Measurements from ENCODE around the gene LAMP2. TPM values are rescaled to one million over a fixed set of nuclear protein-coding genes. Genes with fewer than 3 reads are reported as not detected.
"Not testable (repeated sequence)": the region's sequence is repeated elsewhere in the genome, so short reads cannot be mapped to it uniquely, and the experiment has no call there.

LAMP2 gene
- total RNA-seq, 1 experiment from 2014 or later: 119 TPM

- no peaks in the 10 kb centered on the region for H3K4me1 ChIP-seq
- Mint-ChIP-seq H3K36me3 (ENCODE audit: insufficient read depth, unreplicated experiment) (no peaks in the 10 kb centered on the region), H3K4me3 (ENCODE audit: unreplicated experiment) (no peak overlapping the region), H3K4me1 (ENCODE audit: low read depth, unreplicated experiment) (no peaks in the 10 kb centered on the region), H3K27ac (ENCODE audit: unreplicated experiment) (no peak overlapping the region), H3K27me3 (ENCODE audit: insufficient read depth, unreplicated experiment) (peaks cover 4% of the 10 kb centered on the region), H3K9me3 (ENCODE audit: unreplicated experiment) (no peaks in the 10 kb centered on the region)
- TF ChIP-seq CTCF (IDR thresholded peaks at IDR 0.05; ENCODE audit: insufficient read depth in 1 of 2, low read depth in 1 of 2, low read length in 1 of 2, severe bottlenecking in 1 of 2, unreplicated experiment in 1 of 2): no peak
- H3K27me3 ChIP-seq (replicated peaks; ENCODE audit: control insufficient read depth, insufficient read depth, low read length): no peaks in the 10 kb centered on the region
- CTCF ChIA-PET: no interaction called here
- no TSS peak for BruUV-seq (replicated peaks)
- intact Hi-C loops (cut with micrococcal nuclease; ENCODE audit: unreplicated experiment): no loop called here
- no peaks in the 10 kb centered on the region for H3K9me3 ChIP-seq
- POLR2A ChIA-PET: no interaction called here
- no peaks in the 10 kb centered on the region for H3K36me3 ChIP-seq (ENCODE audit: control insufficient read depth, insufficient read depth, low read length)
- DNase-seq: no peak
- no peak overlapping the region for H3K4me3 ChIP-seq (ENCODE audit: low read depth, low read length)
Observed at GRCh38 chrX:120476714-120477113, 7.6 kb upstream of the LAMP2 start.

DNA sequence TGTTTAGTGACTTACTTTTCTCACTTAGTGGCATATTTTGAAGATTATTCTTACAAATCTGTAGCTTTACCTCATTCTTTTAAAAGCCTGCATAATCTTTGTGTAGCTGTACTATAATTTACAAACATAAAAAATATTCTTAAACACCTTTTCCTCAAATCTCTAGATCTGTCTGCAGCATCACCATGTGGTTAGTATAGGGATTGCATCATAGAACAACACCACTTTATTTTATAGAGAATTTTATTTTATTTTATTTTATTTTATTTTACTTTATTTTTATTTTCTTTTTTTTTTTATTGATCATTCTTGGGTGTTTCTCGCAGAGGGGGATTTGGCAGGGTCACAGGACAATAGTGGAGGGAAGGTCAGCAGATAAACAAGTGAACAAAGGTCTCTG is 6.4 kb upstream of the LAMP2 start:
- H3K27me3 Mint-ChIP-seq (ENCODE audit: insufficient read depth, unreplicated experiment); H3K36me3 Mint-ChIP-seq (ENCODE audit: insufficient read depth, unreplicated experiment); H3K27me3 ChIP-seq (replicated peaks; ENCODE audit: control insufficient read depth, insufficient read depth, low read length); POLR2A ChIA-PET; H3K4me1 ChIP-seq; H3K36me3 ChIP-seq (ENCODE audit: control insufficient read depth, insufficient read depth, low read length); H3K27ac Mint-ChIP-seq (ENCODE audit: unreplicated experiment); H3K9me3 Mint-ChIP-seq (ENCODE audit: unreplicated experiment); DNase-seq; H3K4me3 Mint-ChIP-seq (ENCODE audit: unreplicated experiment); BruUV-seq (replicated peaks); H3K4me3 ChIP-seq (ENCODE audit: low read depth, low read length); H3K4me1 Mint-ChIP-seq (ENCODE audit: low read depth, unreplicated experiment); H3K9me3 ChIP-seq: not testable (repeated sequence)
- intact Hi-C loops (cut with micrococcal nuclease; ENCODE audit: unreplicated experiment): loop anchor here (1.0 kb wide), 1 partner anchor 95 kb away; no protein-coding TSS in a partner anchor
- CTCF ChIA-PET: interaction anchor here (1.2 kb wide), 1 partner anchor 23 kb away, joined by 4 read pairs; no protein-coding TSS in a partner anchor
- TF ChIP-seq CTCF (IDR thresholded peaks at IDR 0.05; ENCODE audit: insufficient read depth in 1 of 2, low read depth in 1 of 2, low read length in 1 of 2, severe bottlenecking in 1 of 2, unreplicated experiment in 1 of 2): peak; percentile 27 to 50

DNA sequence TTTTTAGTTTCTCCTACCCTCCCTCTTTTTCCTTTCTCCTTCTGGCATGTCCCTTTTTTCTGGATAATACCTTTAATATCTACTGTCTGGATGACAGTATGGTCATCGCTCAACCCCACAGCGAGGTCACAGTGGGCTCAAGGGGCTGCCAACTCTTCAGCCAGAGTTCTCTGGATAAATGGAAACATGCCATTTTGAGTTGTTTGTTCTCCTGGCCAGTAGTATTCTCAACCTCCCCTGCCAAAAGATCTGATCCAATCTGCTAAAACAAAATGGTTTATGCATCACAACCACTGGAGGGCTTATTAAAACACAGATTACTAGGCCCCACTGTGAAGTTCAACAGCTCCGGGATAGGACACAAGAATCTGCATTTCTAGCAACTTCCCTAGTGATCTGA is 5.0 kb upstream of the LAMP2 start:
- H3K4me3 ChIP-seq (ENCODE audit: low read depth, low read length): no peak overlapping the region
- DNase-seq: no peak
- H3K9me3 Mint-ChIP-seq (ENCODE audit: unreplicated experiment): no peaks in the 10 kb centered on the region
- H3K9me3 ChIP-seq: no peaks in the 10 kb centered on the region
- no peaks in the 10 kb centered on the region for H3K4me1 ChIP-seq
- intact Hi-C loops (cut with micrococcal nuclease; ENCODE audit: unreplicated experiment): no loop called here
- POLR2A ChIA-PET: no interaction called here
- no peak overlapping the region for H3K4me3 Mint-ChIP-seq (ENCODE audit: unreplicated experiment)
- H3K36me3 Mint-ChIP-seq (ENCODE audit: insufficient read depth, unreplicated experiment): peaks cover 1% of the 10 kb centered on the region
- no peaks in the 10 kb centered on the region for H3K36me3 ChIP-seq (ENCODE audit: control insufficient read depth, insufficient read depth, low read length)
- no peak for TF ChIP-seq CTCF (IDR thresholded peaks at IDR 0.05; ENCODE audit: insufficient read depth in 1 of 2, low read depth in 1 of 2, low read length in 1 of 2, severe bottlenecking in 1 of 2, unreplicated experiment in 1 of 2)
- no peak overlapping the region for H3K27ac Mint-ChIP-seq (ENCODE audit: unreplicated experiment)
- CTCF ChIA-PET: no interaction called here
- no peaks in the 10 kb centered on the region for H3K4me1 Mint-ChIP-seq (ENCODE audit: low read depth, unreplicated experiment)
- no TSS peak for BruUV-seq (replicated peaks)
- peaks cover 4% of the 10 kb centered on the region for H3K27me3 Mint-ChIP-seq (ENCODE audit: insufficient read depth, unreplicated experiment)
- no peaks in the 10 kb centered on the region for H3K27me3 ChIP-seq (replicated peaks; ENCODE audit: control insufficient read depth, insufficient read depth, low read length)

GRCh38 chrX:120469657-120470056 is 561 bp upstream of the LAMP2 start:
- H3K27me3 Mint-ChIP-seq (ENCODE audit: insufficient read depth, unreplicated experiment); H3K9me3 Mint-ChIP-seq (ENCODE audit: unreplicated experiment); DNase-seq; H3K9me3 ChIP-seq; H3K27me3 ChIP-seq (replicated peaks; ENCODE audit: control insufficient read depth, insufficient read depth, low read length); H3K27ac Mint-ChIP-seq (ENCODE audit: unreplicated experiment); H3K4me1 ChIP-seq; H3K4me1 Mint-ChIP-seq (ENCODE audit: low read depth, unreplicated experiment); H3K4me3 ChIP-seq (ENCODE audit: low read depth, low read length); BruUV-seq (replicated peaks); H3K36me3 ChIP-seq (ENCODE audit: control insufficient read depth, insufficient read depth, low read length): not testable (repeated sequence)
- intact Hi-C loops (cut with micrococcal nuclease; ENCODE audit: unreplicated experiment): loop anchor here (1.0 to 5.0 kb wide), 3 partner anchors 16 to 217 kb away; partner anchors contain the start of gene ZBTB33
- ChIA-PET CTCF (interaction anchor here (1.8 kb wide), 1 partner anchor 16 kb away, joined by 6 read pairs; no protein-coding TSS in a partner anchor), POLR2A (interaction anchor here (1.8 kb wide), 1 partner anchor 16 kb away, joined by 13 read pairs; no protein-coding TSS in a partner anchor)
- peak overlapping the region; percentile 95 for H3K4me3 Mint-ChIP-seq (ENCODE audit: unreplicated experiment)
- peaks cover 10% of the 10 kb centered on the region for H3K36me3 Mint-ChIP-seq (ENCODE audit: insufficient read depth, unreplicated experiment)
